Gastroesophageal sphincter (tissue), 3 donors: ENCODE data around the gene SNX8.

Experiments
- CTCF ChIP-seq, 4 experiments: fragments of 200-600 bp in 2 of 4; fragments of 450-650 bp in 2 of 4; sonication (generic) in 1 of 4; IDR thresholded peaks; one replicate each; pipeline ENCODE4 v1.5.1; 2017 to 2019; ENCODE audit warnings: antibody characterized with exemption in 4 of 4, mild to moderate bottlenecking in 2 of 4, moderate library complexity in 2 of 4
- EP300 ChIP-seq: sonication (generic); formaldehyde crosslinking; IDR thresholded peaks from one replicate; pipeline ENCODE4 v1.6.1; 2017; ENCODE audit warnings: antibody characterized with exemption, mild to moderate bottlenecking
- POLR2A ChIP-seq, 2 donors: fragments of 450-650 bp; IDR thresholded peaks; one replicate each; pipeline ENCODE4 v1.6.1; 2017; ENCODE audit warnings: antibody characterized with exemption in 2 of 2, mild to moderate bottlenecking in 2 of 2, moderate library complexity in 1 of 2
- POLR2AphosphoS5 ChIP-seq: sonication (generic); formaldehyde crosslinking; IDR thresholded peaks from one replicate; pipeline ENCODE4 v1.6.1; 2017; ENCODE audit warnings: antibody characterized with exemption

GRCh38 chr7:2229467-2229866 lies 84.8 kb downstream of the SNX8 start:
- TF ChIP-seq CTCF (IDR thresholded peaks at IDR 0.05), result no peak
- no peak for TF ChIP-seq EP300
- no peak for TF ChIP-seq POLR2A (IDR thresholded peaks at IDR 0.05)
- TF ChIP-seq POLR2AphosphoS5, result no peak
